ENCODE measurements around the gene C17orf113. TPM values are rescaled to one million over a fixed set of nuclear protein-coding genes. Genes with fewer than 3 reads are reported as not detected.
"Not testable (repeated sequence)": the region's sequence is repeated elsewhere in the genome, so short reads cannot be mapped to it uniquely, and the experiment has no call there.

Gene C17orf113
- total and polyA plus RNA-seq, 9 donors, result 0.93 to 1.8 (median 1.4) TPM

DNA sequence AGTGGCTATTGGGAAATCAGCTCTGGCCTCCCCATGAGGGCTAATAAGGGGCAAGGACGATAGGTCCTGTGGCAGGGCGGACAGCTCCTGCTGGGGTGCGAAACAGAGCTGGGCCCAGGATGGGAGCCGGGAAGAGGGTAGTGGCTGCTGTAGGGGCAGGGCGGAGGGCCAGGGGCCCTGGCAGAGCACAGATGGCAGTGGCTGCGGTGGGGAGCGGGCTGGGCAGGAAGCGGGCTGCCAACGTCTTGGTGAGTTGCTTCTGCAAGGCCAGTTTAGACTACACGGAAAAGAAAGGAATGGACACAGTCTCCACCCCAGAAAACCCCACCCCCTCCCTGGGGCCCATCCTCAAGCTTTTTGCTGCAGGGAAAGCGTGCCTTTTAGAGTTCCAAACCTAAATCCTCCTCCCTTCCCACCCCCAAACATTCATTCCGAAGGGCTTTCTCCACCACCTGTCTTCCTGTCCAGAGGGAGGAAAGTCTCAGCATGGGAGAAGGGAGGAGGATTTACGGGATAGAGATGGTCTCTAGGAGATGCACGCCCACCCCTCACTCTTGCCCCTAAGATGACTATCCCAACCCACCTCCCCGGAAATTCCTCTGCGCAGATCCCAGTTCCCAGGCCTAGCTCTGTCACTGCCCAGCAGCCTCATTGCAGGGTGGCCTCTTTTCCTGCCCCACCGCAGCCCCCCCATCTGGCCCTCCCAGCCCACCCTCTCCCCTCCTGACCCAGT, 23.4 kb downstream of the C17orf113 start:
- Histone ChIP-seq H3K4me3 (ENCODE audit: low read length) (no peak overlapping the region), H3K27me3 (ENCODE audit: control insufficient read depth, insufficient read depth, low read length) (no peaks in the 10 kb centered on the region), H3K27ac (ENCODE audit: low read length) (peak overlapping the region; percentile 49), H3K9me3 (replicated peaks; ENCODE audit: control insufficient read depth, low read depth, low read length) (no peaks in the 10 kb centered on the region), H3K36me3 (ENCODE audit: control insufficient read depth, insufficient read depth, low read length) (peaks cover 30% of the 10 kb centered on the region), H3K4me1 (ENCODE audit: control insufficient read depth, insufficient read depth, low read length) (peaks cover 46% of the 10 kb centered on the region)
- WGBS (ENCODE audit: insufficient coverage), result 31% methylated on average over 9 of the region's 17 CpGs
- DNase-seq, result peak; percentile 72

GRCh38 chr17:42025936-42026335, 24.5 kb downstream of the C17orf113 start:
- no peak overlapping the region for H3K27ac ChIP-seq (ENCODE audit: low read length)
- no peaks in the 10 kb centered on the region for H3K9me3 ChIP-seq (replicated peaks; ENCODE audit: control insufficient read depth, low read depth, low read length)
- peaks cover 37% of the 10 kb centered on the region for H3K36me3 ChIP-seq (ENCODE audit: control insufficient read depth, insufficient read depth, low read length)
- no peak overlapping the region for H3K4me3 ChIP-seq (ENCODE audit: low read length)
- no peaks in the 10 kb centered on the region for H3K27me3 ChIP-seq (ENCODE audit: control insufficient read depth, insufficient read depth, low read length)
- DNase-seq, result no peak
- H3K4me1 ChIP-seq (ENCODE audit: control insufficient read depth, insufficient read depth, low read length), result peaks cover 48% of the 10 kb centered on the region
- WGBS (ENCODE audit: insufficient coverage), result no CpG with 5 or more reads among the region's 3 CpGs

DNA sequence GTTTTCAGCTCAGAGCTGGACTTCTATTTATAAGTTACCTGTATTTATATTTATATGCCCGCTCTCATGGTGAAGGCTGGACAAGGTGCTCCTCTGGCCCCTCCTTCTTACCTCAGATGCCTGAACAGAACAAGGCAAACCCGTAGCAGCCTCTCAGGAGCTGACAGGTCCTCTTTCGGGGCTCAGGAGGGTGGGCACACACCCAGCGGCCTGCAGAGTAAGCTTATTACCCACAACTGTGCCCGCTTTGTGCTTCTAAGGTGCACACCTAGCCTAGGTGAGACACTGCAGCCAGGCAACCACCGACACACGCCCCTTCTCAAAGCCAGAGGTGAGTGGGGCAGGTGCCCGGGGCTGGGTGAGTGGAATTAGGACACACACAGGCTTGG, 25.2 kb downstream of the C17orf113 start:
- Histone ChIP-seq H3K36me3 (ENCODE audit: control insufficient read depth, insufficient read depth, low read length) (peaks cover 37% of the 10 kb centered on the region), H3K27me3 (ENCODE audit: control insufficient read depth, insufficient read depth, low read length) (no peaks in the 10 kb centered on the region), H3K4me3 (ENCODE audit: low read length) (no peak overlapping the region), H3K27ac (ENCODE audit: low read length) (no peak overlapping the region), H3K4me1 (ENCODE audit: control insufficient read depth, insufficient read depth, low read length) (peaks cover 55% of the 10 kb centered on the region), H3K9me3 (replicated peaks; ENCODE audit: control insufficient read depth, low read depth, low read length) (no peaks in the 10 kb centered on the region)
- no peak for DNase-seq
- 74% methylated on average over 4 of the region's 8 CpGs for WGBS (ENCODE audit: insufficient coverage)

DNA sequence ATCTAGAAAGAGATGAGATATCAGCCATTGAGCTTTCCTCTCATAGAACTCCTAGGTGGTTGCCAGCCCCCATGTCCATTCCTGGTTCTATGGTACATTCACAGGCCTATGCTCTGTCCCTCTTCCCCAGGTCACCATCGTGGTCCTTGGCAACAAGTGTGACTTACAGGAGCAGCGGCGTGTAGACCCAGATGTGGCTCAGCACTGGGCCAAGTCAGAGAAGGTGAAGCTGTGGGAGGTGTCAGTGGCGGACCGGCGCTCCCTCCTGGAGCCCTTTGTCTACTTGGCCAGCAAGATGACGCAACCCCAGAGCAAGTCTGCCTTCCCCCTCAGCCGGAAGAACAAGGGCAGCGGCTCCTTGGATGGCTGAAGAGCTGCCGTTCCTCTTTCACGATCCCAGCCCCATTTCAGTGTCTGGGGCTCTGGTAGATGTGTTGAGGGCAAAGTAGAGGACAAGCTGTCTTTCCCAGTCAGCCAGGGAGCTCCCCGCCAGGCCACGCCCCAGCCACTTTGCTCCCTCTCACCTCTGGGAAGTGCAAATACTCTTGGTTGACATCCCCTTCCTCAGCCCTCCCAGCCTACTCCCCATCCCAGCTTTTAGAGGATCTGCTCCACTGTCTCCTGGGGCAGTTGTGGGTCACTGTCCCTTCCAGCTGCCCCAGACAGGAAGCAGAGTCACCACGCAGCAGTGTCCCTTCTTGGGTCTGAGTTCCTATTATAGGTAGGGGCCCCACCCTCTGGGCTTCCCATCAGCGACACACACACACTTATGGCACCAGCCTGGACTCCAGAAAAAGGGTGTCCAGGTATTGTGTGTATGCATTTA, 26.7 kb downstream of the C17orf113 start:
- H3K27ac ChIP-seq (ENCODE audit: low read length), result peak overlapping the region; percentile 52
- peak; percentile 42 for DNase-seq
- no peaks in the 10 kb centered on the region for H3K9me3 ChIP-seq (replicated peaks; ENCODE audit: control insufficient read depth, low read depth, low read length)
- H3K4me3 ChIP-seq (ENCODE audit: low read length), result no peak overlapping the region
- 86% methylated on average over 9 of the region's 15 CpGs for WGBS (ENCODE audit: insufficient coverage)
- H3K27me3 ChIP-seq (ENCODE audit: control insufficient read depth, insufficient read depth, low read length), result no peaks in the 10 kb centered on the region
- H3K36me3 ChIP-seq (ENCODE audit: control insufficient read depth, insufficient read depth, low read length), result peaks cover 35% of the 10 kb centered on the region
- peaks cover 50% of the 10 kb centered on the region for H3K4me1 ChIP-seq (ENCODE audit: control insufficient read depth, insufficient read depth, low read length)

GRCh38 chr17:42020845-42021244, 29.6 kb downstream of the C17orf113 start:
- H3K4me1 ChIP-seq (ENCODE audit: control insufficient read depth, insufficient read depth, low read length), result peaks cover 39% of the 10 kb centered on the region
- WGBS (ENCODE audit: insufficient coverage), result no CpG with 5 or more reads among the region's 8 CpGs
- not testable (repeated sequence) for H3K27ac ChIP-seq (ENCODE audit: low read length)

DNA sequence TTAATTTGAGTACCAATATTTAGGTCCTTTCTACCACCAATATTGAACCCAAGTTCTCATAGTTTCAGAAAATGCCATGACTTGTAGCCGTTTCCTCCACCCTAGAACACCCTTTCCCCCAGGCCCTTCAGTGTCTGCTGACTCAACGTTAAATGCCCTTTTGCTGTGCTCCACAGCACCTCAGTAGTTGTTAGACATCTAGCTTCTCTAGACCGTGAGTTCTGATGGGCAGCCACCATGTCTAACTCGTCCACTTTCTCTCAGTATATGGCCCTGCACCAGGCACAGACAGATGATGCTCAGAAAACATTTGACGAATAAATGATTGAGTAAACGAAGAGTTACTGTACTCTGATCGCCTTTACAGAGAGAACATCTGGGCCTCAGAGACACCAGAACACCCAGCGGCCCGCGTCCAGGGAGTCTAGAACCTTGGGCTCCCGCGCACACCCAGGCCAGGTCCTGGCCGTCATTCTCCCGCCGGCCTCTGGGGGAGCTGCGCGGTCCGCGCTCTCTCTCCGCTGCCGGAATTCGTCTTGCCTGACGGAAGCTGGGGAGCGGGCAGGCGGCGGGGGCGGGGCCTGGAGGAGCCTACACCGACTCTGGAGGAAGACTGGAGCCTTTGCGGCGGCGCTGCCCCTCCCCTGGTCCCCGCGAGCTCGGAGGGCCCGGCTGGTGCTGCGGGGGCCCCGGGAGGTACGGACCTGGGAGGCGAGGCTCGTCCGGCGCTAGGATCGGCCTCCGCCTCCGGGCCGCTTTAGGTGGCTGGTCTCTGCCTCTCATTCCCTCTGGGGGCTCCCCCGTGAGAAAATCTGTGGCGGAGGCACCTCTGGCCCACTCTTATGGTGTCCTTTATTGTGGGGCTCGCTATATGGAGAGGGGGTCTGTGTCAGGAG, 30.6 kb downstream of the C17orf113 start, which contains the start of gene NKIRAS2:
NKIRAS2 (plus strand) TSS at position 582 of the 896 bp plus-strand sequence. CDS start 1,488 bp downstream, outside the sequence.
- 5% methylated on average over 48 of the region's 49 CpGs for WGBS (ENCODE audit: insufficient coverage)
- H3K27ac ChIP-seq (ENCODE audit: low read length), result peak within 1 kb of the TSS; percentile 81
- H3K36me3 ChIP-seq (ENCODE audit: control insufficient read depth, insufficient read depth, low read length), result peaks cover 31% of the 10 kb centered on the region
- no peaks in the 10 kb centered on the region for H3K27me3 ChIP-seq (ENCODE audit: control insufficient read depth, insufficient read depth, low read length)
- peak within 1 kb of the TSS; percentile 86 for H3K4me3 ChIP-seq (ENCODE audit: low read length)
- H3K9me3 ChIP-seq (replicated peaks; ENCODE audit: control insufficient read depth, low read depth, low read length), result no peaks in the 10 kb centered on the region
- DNase-seq, result peak; percentile 95
- H3K4me1 ChIP-seq (ENCODE audit: control insufficient read depth, insufficient read depth, low read length), result peaks cover 37% of the 10 kb centered on the region

More at GRCh38 chr17:42020845-42021244, 29.6 kb downstream of the C17orf113 start:
- Histone ChIP-seq H3K4me3 (ENCODE audit: low read length) (peak overlapping the region; percentile 86), H3K36me3 (ENCODE audit: control insufficient read depth, insufficient read depth, low read length) (peaks cover 35% of the 10 kb centered on the region)
- H3K27me3 ChIP-seq (ENCODE audit: control insufficient read depth, insufficient read depth, low read length); DNase-seq; H3K9me3 ChIP-seq (replicated peaks; ENCODE audit: control insufficient read depth, low read depth, low read length): not testable (repeated sequence)

GRCh38 chr17:42018988-42019387, 31.4 kb downstream of the C17orf113 start:
- WGBS (ENCODE audit: insufficient coverage), result no CpG with 5 or more reads among the region's 4 CpGs
- DNase-seq, result no peak
- H3K27ac ChIP-seq (ENCODE audit: low read length), result no peak overlapping the region
- H3K27me3 ChIP-seq (ENCODE audit: control insufficient read depth, insufficient read depth, low read length), result no peaks in the 10 kb centered on the region
- H3K36me3 ChIP-seq (ENCODE audit: control insufficient read depth, insufficient read depth, low read length), result peaks cover 30% of the 10 kb centered on the region
- H3K4me3 ChIP-seq (ENCODE audit: low read length), result no peak overlapping the region
- H3K4me1 ChIP-seq (ENCODE audit: control insufficient read depth, insufficient read depth, low read length), result peaks cover 34% of the 10 kb centered on the region
- no peaks in the 10 kb centered on the region for H3K9me3 ChIP-seq (replicated peaks; ENCODE audit: control insufficient read depth, low read depth, low read length)

DNA sequence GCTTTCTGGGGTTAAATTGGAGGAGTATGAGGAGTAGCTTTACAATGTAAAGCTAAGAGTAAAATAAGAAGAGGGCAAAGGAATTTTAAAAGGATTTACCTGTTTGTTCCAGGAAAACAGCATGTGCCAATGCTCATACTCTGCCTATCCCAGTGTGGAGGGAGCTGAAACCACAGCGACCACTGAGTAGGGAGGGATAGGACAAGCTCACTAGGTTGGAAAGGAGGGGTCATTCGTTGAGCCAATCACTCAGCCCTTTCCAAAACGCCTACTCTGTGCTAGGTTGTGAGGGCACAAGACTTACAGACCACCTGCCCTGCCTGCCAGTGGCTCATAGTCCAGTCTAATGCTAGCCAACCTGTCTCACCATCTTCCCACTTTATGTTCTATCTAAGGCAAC, 32.1 kb downstream of the C17orf113 start:
- WGBS (ENCODE audit: insufficient coverage), result 0% methylated on average over 1 of the region's 3 CpGs
- Histone ChIP-seq H3K36me3 (ENCODE audit: control insufficient read depth, insufficient read depth, low read length) (peaks cover 23% of the 10 kb centered on the region), H3K4me3 (ENCODE audit: low read length) (peak overlapping the region; percentile 63), H3K27me3 (ENCODE audit: control insufficient read depth, insufficient read depth, low read length) (no peaks in the 10 kb centered on the region), H3K9me3 (replicated peaks; ENCODE audit: control insufficient read depth, low read depth, low read length) (no peaks in the 10 kb centered on the region), H3K4me1 (ENCODE audit: control insufficient read depth, insufficient read depth, low read length) (peaks cover 31% of the 10 kb centered on the region), H3K27ac (ENCODE audit: low read length) (peak overlapping the region; percentile 97)
- DNase-seq, result no peak

GRCh38 chr17:42017866-42018200, 32.6 kb downstream of the C17orf113 start:
- WGBS (ENCODE audit: insufficient coverage), result 0% methylated on average over 2 of the region's 11 CpGs
- H3K4me3 ChIP-seq (ENCODE audit: low read length), result peak overlapping the region; percentile 63
- H3K4me1 ChIP-seq (ENCODE audit: control insufficient read depth, insufficient read depth, low read length), result peaks cover 31% of the 10 kb centered on the region
- peaks cover 18% of the 10 kb centered on the region for H3K36me3 ChIP-seq (ENCODE audit: control insufficient read depth, insufficient read depth, low read length)
- peak overlapping the region; percentile 97 for H3K27ac ChIP-seq (ENCODE audit: low read length)
- H3K27me3 ChIP-seq (ENCODE audit: control insufficient read depth, insufficient read depth, low read length), result no peaks in the 10 kb centered on the region
- DNase-seq, result no peak
- no peaks in the 10 kb centered on the region for H3K9me3 ChIP-seq (replicated peaks; ENCODE audit: control insufficient read depth, low read depth, low read length)

Measured in muscle of leg (tissue), 11 donors.